ENCODE data around the gene GNAL. TPM values are rescaled to one million over a fixed set of nuclear protein-coding genes. Genes with fewer than 3 reads are reported as not detected.
A peak's percentile ranks its signal among the peaks of the same experiment; 100 is the strongest.

The GNAL gene
- total and polyA plus RNA-seq, 7 donors = 0.46 to 25.1 (median 13.2) TPM

DNA sequence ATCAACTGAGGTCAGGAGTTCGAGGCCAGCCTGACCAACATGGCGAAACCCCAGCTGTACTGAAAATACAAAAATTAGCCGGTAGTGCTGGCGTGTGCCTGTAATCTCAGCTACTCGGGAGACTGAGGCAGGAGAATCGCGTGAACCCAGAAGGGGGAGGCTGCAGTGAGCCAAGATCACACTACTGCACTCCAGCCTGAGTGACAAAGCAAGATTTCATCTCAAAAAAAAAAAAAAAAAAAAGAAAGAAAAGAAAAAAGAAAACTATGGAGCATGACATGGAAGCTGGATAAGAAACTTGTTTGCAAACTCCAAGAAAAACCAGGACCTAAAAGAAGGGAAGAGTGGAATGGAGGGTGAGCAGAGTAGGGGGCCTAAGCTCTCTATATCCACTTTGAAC, 160.2 kb downstream of the GNAL start:
- WGBS, 2 donors = 85 to 94% methylated on average over 7 of the region's 7 CpGs
- no peaks in the 10 kb centered on the region for H3K9me3 ChIP-seq
- peaks cover 0 to 34% (median 23%) of the 10 kb centered on the region in 4 donors for H3K4me1 ChIP-seq
- no peaks in the 10 kb centered on the region for H3K27me3 ChIP-seq
- TF ChIP-seq, protein P1, sequence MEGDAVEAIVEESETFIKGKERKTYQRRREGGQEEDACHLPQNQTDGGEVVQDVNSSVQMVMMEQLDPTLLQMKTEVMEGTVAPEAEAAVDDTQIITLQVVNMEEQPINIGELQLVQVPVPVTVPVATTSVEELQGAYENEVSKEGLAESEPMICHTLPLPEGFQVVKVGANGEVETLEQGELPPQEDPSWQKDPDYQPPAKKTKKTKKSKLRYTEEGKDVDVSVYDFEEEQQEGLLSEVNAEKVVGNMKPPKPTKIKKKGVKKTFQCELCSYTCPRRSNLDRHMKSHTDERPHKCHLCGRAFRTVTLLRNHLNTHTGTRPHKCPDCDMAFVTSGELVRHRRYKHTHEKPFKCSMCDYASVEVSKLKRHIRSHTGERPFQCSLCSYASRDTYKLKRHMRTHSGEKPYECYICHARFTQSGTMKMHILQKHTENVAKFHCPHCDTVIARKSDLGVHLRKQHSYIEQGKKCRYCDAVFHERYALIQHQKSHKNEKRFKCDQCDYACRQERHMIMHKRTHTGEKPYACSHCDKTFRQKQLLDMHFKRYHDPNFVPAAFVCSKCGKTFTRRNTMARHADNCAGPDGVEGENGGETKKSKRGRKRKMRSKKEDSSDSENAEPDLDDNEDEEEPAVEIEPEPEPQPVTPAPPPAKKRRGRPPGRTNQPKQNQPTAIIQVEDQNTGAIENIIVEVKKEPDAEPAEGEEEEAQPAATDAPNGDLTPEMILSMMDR (IDR thresholded peaks at IDR 0.05) = no peak
- TF ChIP-seq POLR2A (IDR thresholded peaks at IDR 0.05) (no peak), EP300 (IDR thresholded peaks at IDR 0.05) (no peak), POLR2AphosphoS5 (IDR thresholded peaks at IDR 0.05) (no peak)
- peak overlapping the region in 1 of 4 donors; percentile 94 for H3K4me3 ChIP-seq
- intact Hi-C loops (cut with DNase I) = no loop called here
- no peaks in the 10 kb centered on the region for H3K36me3 ChIP-seq
- peak overlapping the region; percentile 93 to 99 (median 94) for H3K27ac ChIP-seq
- DNase-seq = no peak

DNA sequence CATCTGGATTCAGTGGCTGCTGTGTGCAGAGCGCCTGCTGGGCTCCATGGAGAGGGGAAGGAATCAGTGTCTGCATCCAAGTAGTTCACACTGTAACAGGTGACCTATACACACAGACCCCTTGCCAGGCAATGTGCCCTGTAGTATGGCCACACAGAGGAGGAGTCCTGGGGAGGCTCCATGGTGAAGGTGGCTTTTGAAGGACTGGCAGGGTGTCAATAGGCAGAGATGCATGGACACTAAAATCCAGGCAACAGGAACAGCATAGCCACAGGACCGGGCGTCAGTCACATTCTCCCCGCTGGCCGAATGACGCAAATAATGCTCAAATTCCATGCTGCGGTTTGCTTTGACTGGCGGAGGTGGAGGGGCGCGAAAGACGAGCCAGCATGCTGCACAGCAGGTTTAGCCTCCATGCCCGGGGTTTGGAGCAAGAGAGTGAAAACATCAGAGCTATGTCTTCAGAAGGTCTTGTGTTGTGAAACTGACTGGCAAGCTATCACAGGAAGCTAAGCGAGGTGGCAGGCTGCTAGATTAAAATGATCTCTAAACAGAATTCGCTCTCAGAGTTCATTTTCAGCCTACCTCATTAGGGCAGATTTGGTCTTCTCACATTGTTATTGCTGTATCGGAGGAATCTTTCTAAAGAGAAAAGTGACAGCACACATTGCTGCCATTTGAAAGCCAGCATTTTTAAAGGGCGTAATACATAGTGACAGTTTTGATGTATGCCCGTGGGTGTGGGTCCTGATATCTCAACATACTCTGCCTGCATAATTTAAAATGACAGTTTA, 161.0 kb downstream of the GNAL start:
- TF ChIP-seq, protein P1 (IDR thresholded peaks at IDR 0.05) = no peak
- no peak for TF ChIP-seq POLR2A (IDR thresholded peaks at IDR 0.05)
- peak; percentile 2 to 87 (median 74) for TF ChIP-seq EP300 (IDR thresholded peaks at IDR 0.05)
- peak; percentile 57 to 83 (median 64) for TF ChIP-seq POLR2AphosphoS5 (IDR thresholded peaks at IDR 0.05)
- Histone ChIP-seq H3K9me3 (no peaks in the 10 kb centered on the region), H3K27me3 (no peaks in the 10 kb centered on the region), H3K36me3 (peaks cover 0 to 5% (median 0%) of the 10 kb centered on the region in 4 donors), H3K4me1 (peaks cover 0 to 34% (median 26%) of the 10 kb centered on the region in 4 donors), H3K4me3 (peak overlapping the region; percentile 72 to 94 (median 88)), H3K27ac (peak overlapping the region; percentile 93 to 99 (median 94))
- peak; percentile 91 for DNase-seq
- intact Hi-C loops (cut with DNase I) = loop anchor here (1.0 to 10.0 kb wide), 8 partner anchors 58 to 1097 kb away; partner anchors contain the start of genes CEP76, IMPA2, MPPE1 and PSMG2
- WGBS, 2 donors = 6 to 17% methylated on average over 17 of the region's 17 CpGs

DNA sequence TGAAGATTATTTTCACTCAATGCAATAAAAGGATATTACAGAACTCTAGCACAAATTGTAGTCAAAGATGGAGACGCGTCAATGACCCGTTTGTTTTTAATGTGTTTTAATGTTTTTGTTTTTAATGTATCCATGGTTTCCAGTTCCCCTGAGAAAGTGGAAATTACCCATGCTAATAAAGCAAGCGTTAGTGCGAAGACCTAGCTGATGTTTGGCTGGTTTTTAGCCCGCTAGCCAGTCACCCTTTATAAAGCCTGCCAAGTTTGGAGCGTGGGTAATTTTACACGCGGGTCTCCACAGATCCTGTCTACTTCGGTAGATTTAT, 161.7 kb downstream of the GNAL start:
- H3K36me3 ChIP-seq = peaks cover 0 to 8% (median 0%) of the 10 kb centered on the region in 4 donors
- intact Hi-C loops (cut with DNase I) = loop anchor here (1.0 to 10.0 kb wide), 8 partner anchors 58 to 1097 kb away; partner anchors contain the start of genes CEP76, IMPA2, MPPE1 and PSMG2
- peak overlapping the region; percentile 93 to 99 (median 94) for H3K27ac ChIP-seq
- peaks cover 0 to 34% (median 26%) of the 10 kb centered on the region in 4 donors for H3K4me1 ChIP-seq
- TF ChIP-seq POLR2A (IDR thresholded peaks at IDR 0.05) (no peak), EP300 (IDR thresholded peaks at IDR 0.05) (no peak), POLR2AphosphoS5 (IDR thresholded peaks at IDR 0.05) (no peak)
- TF ChIP-seq, protein P1 (IDR thresholded peaks at IDR 0.05) = no peak
- DNase-seq = no peak
- no peaks in the 10 kb centered on the region for H3K27me3 ChIP-seq
- peak overlapping the region; percentile 72 to 94 (median 88) for H3K4me3 ChIP-seq
- no peaks in the 10 kb centered on the region for H3K9me3 ChIP-seq
- 0% methylated on average over 10 of the region's 10 CpGs for WGBS, 2 donors

DNA sequence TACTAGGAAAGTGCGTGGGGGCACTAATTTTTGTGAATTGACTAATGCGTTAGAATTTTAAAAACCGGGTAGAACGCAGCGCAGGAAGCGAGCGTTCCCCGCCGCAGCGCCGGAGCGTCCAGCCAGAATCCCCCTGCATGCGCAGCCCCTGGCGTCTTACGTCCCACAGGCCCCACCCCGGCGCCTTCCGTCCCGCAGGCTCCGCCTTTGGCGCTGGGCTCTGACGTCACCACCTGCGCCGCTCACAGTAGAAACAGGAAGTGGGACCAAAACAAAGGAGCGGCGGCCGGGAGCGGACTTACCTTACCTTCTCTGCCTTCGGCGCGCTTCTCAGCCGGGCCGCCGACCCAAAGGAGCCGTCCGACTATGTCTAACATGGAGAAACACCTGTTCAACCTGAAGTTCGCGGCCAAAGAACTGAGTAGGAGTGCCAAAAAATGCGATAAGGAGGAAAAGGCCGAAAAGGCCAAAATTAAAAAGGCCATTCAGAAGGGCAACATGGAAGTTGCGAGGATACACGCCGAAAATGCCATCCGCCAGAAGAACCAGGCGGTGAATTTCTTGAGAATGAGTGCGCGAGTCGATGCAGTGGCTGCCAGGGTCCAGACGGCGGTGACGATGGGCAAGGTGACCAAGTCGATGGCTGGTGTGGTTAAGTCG, 162.2 kb downstream of the GNAL start, which contains the start of gene CHMP1B:
Gene CHMP1B, plus strand, starts transcription at position 268 of the 660 bp plus-strand sequence. Its CDS starts 99 bp downstream, at position 367.
- peak; percentile 99 for DNase-seq
- Histone ChIP-seq H3K9me3 (no peaks in the 10 kb centered on the region), H3K4me3 (peak within 1 kb of the TSS; percentile 72 to 94 (median 88)), H3K27me3 (no peaks in the 10 kb centered on the region), H3K27ac (peak within 1 kb of the TSS; percentile 93 to 99 (median 94)), H3K4me1 (peaks cover 0 to 34% (median 26%) of the 10 kb centered on the region in 4 donors), H3K36me3 (peaks cover 0 to 8% (median 0%) of the 10 kb centered on the region in 4 donors)
- intact Hi-C loops (cut with DNase I) = loop anchor here (5.0 to 10.0 kb wide), 7 partner anchors 119 to 1096 kb away; partner anchors contain the start of genes CEP76, IMPA2, PSMG2 and SEH1L
- 0% methylated on average over 53 of the region's 53 CpGs for WGBS, 2 donors
- peak; percentile 98 to 99 (median 99) for TF ChIP-seq POLR2AphosphoS5 (IDR thresholded peaks at IDR 0.05)
- TF ChIP-seq, protein P1 (IDR thresholded peaks at IDR 0.05) = no peak
- TF ChIP-seq EP300 (IDR thresholded peaks at IDR 0.05) = peak in 2 of 4 donors; percentile 59 to 86
- TF ChIP-seq POLR2A (IDR thresholded peaks at IDR 0.05) = peak; percentile 98 to 99

Data from sigmoid colon (tissue), 7 donors.